Ishikawa (cell line): ENCODE data around the gene MFRP.
A peak's percentile ranks its signal among the peaks of the same experiment; 100 is the strongest.

Experiments
- CEBPB ChIP-seq: IDR thresholded peaks from 2 replicates; pipeline ENCODE4 v1.6.1; 2012
- CREB1 ChIP-seq: IDR thresholded peaks from 2 replicates; pipeline ENCODE4 v1.6.1; 2012; ENCODE audit warnings: low read depth
- EGR1 ChIP-seq: IDR thresholded peaks from 2 replicates; pipeline ENCODE4 v1.6.1; 2012
- EP300 ChIP-seq: IDR thresholded peaks from 2 replicates; pipeline ENCODE4 v1.6.1; 2012; ENCODE audit warnings: borderline replicate concordance
- FOXM1 ChIP-seq: IDR thresholded peaks from 2 replicates; pipeline ENCODE4 v1.6.1; 2012; ENCODE audit warnings: low read depth, borderline replicate concordance
- NFIC ChIP-seq: IDR thresholded peaks from 2 replicates; pipeline ENCODE4 v1.6.1; 2012
- RAD21 ChIP-seq: IDR thresholded peaks from 2 replicates; pipeline ENCODE4 v1.6.1; 2012; ENCODE audit warnings: low read depth
- TAF1 ChIP-seq: IDR thresholded peaks from 2 replicates; pipeline ENCODE4 v1.6.1; 2012; ENCODE audit warnings: low read depth, mild to moderate bottlenecking
- TCF12 ChIP-seq: IDR thresholded peaks from 2 replicates; pipeline ENCODE4 v1.6.1; 2012; ENCODE audit warnings: low read depth
- TEAD4 ChIP-seq: IDR thresholded peaks from 2 replicates; pipeline ENCODE4 v1.6.1; 2012
- YY1 ChIP-seq: IDR thresholded peaks from 2 replicates; pipeline ENCODE4 v1.6.1; 2012; ENCODE audit warnings: low read depth
- ZBTB7A ChIP-seq: IDR thresholded peaks from 2 replicates; pipeline ENCODE4 v1.6.1; 2012; ENCODE audit warnings: low read depth
- TF ChIP-seq, protein P1 (sequence below): IDR thresholded peaks from 2 replicates; pipeline ENCODE4 v1.6.1; 2012
- TF ChIP-seq, protein P2 (sequence below): IDR thresholded peaks from 2 replicates; pipeline ENCODE4 v1.6.1; 2012; ENCODE audit warnings: low read depth, mild to moderate bottlenecking
- TF ChIP-seq, protein P3 (sequence below): IDR thresholded peaks from 2 replicates; pipeline ENCODE4 v1.6.1; 2012

MFRP gene

GRCh38 chr11:119306373-119306890, 40.1 kb downstream of the MFRP start:
- TF ChIP-seq CEBPB (peak; percentile 28; the same call in 1 of the 2 replicates), YY1 (no peak)

DNA sequence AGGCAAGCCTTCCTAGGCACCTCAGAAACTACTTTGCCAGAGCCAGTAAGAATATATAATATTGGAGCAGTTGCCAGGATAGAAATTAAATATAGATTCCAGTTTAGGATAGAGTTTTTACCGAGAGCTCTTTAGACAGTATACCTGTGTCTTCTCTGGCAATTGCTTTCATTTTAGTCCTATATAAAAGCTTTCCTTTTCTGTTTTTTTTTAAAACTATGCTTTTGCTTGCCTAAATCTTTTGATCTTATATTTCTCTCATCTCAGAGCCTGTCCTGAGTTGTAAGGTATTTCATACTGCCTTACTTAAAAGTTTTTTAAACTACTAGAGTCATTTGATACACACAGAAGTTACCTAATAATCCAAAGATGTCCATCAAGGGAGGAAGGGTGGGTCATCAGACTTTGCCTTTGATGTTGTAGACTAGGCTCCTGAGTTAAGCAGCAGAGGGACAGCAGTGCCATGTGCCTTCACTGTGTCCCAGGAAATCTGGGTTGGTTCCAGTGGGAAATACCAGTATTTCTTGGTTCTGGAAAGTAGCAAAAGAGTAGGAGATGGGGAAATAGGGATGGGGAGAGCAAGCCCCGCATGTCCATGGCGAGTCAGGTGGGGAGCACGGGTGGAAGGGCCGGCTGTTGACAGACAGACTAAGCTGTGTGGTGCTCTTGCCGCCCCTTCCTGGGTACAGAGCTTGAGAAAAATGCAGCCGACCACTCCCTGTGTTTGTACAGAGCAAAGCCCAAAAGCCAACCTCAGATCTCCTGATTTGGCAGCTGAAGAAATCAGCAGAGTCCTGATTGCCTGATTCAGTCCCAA, 40.7 kb downstream of the MFRP start:
- TF ChIP-seq NFIC (no peak), EGR1 (no peak), RAD21 (no peak), YY1 (no peak), CREB1 (no peak), ZBTB7A (no peak), FOXM1 (no peak), EP300 (no peak), TAF1 (no peak), TEAD4 (no peak), TCF12 (no peak), CEBPB (no peak)
- TF ChIP-seq, protein P1, sequence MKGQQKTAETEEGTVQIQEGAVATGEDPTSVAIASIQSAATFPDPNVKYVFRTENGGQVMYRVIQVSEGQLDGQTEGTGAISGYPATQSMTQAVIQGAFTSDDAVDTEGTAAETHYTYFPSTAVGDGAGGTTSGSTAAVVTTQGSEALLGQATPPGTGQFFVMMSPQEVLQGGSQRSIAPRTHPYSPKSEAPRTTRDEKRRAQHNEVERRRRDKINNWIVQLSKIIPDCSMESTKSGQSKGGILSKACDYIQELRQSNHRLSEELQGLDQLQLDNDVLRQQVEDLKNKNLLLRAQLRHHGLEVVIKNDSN: no peak
- TF ChIP-seq, protein P2, sequence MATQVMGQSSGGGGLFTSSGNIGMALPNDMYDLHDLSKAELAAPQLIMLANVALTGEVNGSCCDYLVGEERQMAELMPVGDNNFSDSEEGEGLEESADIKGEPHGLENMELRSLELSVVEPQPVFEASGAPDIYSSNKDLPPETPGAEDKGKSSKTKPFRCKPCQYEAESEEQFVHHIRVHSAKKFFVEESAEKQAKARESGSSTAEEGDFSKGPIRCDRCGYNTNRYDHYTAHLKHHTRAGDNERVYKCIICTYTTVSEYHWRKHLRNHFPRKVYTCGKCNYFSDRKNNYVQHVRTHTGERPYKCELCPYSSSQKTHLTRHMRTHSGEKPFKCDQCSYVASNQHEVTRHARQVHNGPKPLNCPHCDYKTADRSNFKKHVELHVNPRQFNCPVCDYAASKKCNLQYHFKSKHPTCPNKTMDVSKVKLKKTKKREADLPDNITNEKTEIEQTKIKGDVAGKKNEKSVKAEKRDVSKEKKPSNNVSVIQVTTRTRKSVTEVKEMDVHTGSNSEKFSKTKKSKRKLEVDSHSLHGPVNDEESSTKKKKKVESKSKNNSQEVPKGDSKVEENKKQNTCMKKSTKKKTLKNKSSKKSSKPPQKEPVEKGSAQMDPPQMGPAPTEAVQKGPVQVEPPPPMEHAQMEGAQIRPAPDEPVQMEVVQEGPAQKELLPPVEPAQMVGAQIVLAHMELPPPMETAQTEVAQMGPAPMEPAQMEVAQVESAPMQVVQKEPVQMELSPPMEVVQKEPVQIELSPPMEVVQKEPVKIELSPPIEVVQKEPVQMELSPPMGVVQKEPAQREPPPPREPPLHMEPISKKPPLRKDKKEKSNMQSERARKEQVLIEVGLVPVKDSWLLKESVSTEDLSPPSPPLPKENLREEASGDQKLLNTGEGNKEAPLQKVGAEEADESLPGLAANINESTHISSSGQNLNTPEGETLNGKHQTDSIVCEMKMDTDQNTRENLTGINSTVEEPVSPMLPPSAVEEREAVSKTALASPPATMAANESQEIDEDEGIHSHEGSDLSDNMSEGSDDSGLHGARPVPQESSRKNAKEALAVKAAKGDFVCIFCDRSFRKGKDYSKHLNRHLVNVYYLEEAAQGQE: no peak
- TF ChIP-seq, protein P3, sequence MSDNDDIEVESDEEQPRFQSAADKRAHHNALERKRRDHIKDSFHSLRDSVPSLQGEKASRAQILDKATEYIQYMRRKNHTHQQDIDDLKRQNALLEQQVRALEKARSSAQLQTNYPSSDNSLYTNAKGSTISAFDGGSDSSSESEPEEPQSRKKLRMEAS: no peak

GRCh38 chr11:119303227-119303718, 43.2 kb downstream of the MFRP start:
- TF ChIP-seq RAD21 (no peak), CREB1 (no peak), NFIC (no peak), YY1 (no peak), EP300 (no peak), CEBPB (no peak), EGR1 (no peak), TCF12 (no peak), TAF1 (no peak), FOXM1 (no peak)
- TF ChIP-seq, protein P2: no peak
- TF ChIP-seq, protein P1: no peak

- no peak for TF ChIP-seq ZBTB7A
- TF ChIP-seq TCF12: no peak
- no peak for TF ChIP-seq EGR1
Measured at GRCh38 chr11:119300198-119300964, 46.1 kb downstream of the MFRP start.

- TF ChIP-seq TCF12: no peak
- TF ChIP-seq, protein P1: no peak
- no peak for TF ChIP-seq EP300
- TF ChIP-seq CEBPB: no peak
- TF ChIP-seq YY1: no peak
- TF ChIP-seq, protein P2: no peak
- no peak for TF ChIP-seq RAD21
- TF ChIP-seq CREB1: no peak
- no peak for TF ChIP-seq EGR1
Measured at GRCh38 chr11:119299416-119299815, 47.1 kb downstream of the MFRP start.
